SK-N-MC (cell line): ENCODE data around the gene RALGAPA1.
"Not testable (repeated sequence)": the region's sequence is repeated elsewhere in the genome, so short reads cannot be mapped to it uniquely, and the experiment has no call there.

Source experiments
- DNase-seq: peaks from one replicate; pipeline ENCODE4 v3.0.0-alpha.2; 2011; ENCODE audit warnings: low read depth, low spot score
- H3K27ac ChIP-seq: fragments of 200-600 bp; sonication (generic); 2 replicates; pipeline ENCODE4 v1.5.1; 2016; ENCODE audit warnings: mixed run types
- H3K36me3 ChIP-seq: fragments of 200-600 bp; sonication (generic); 2 replicates; pipeline ENCODE4 v1.6.1; 2017; ENCODE audit warnings: antibody characterized with exemption, low read length, mixed read lengths; ENCODE audit not compliant: insufficient read depth
- H3K4me3 ChIP-seq: fragments of 200-600 bp; sonication (generic); 2 replicates; pipeline ENCODE4 v1.5.1; 2016
- H3K9ac ChIP-seq: fragments of 200-600 bp; sonication (generic); 2 replicates; pipeline ENCODE4 v1.8.0; 2017; ENCODE audit warnings: mixed run types, mixed read lengths; ENCODE audit not compliant: insufficient read length
- H3K9me3 ChIP-seq: fragments of 200-600 bp; sonication (generic); 2 replicates; pipeline ENCODE4 v1.6.1; 2017; ENCODE audit warnings: low read depth, mild to moderate bottlenecking, antibody characterized with exemption, low read length, moderate library complexity, mixed read lengths
- EZH2 ChIP-seq: fragments of 200-600 bp; sonication (generic); IDR thresholded peaks from one replicate; pipeline ENCODE4 v1.6.1; 2017; ENCODE audit warnings: antibody characterized with exemption
- FOXP2 ChIP-seq: optimal IDR thresholded peaks from 2 replicates; pipeline ENCODE3; 2011; ENCODE audit warnings: mild to moderate bottlenecking, moderate library complexity; ENCODE audit not compliant: insufficient read depth; ENCODE audit errors: extremely low read length, control extremely low read depth
- POLR2AphosphoS5 ChIP-seq: IDR thresholded peaks from 2 replicates; pipeline ENCODE4 v1.6.1; 2012; ENCODE audit warnings: mild to moderate bottlenecking, low read depth, low read length, borderline replicate concordance

RALGAPA1 gene

DNA sequence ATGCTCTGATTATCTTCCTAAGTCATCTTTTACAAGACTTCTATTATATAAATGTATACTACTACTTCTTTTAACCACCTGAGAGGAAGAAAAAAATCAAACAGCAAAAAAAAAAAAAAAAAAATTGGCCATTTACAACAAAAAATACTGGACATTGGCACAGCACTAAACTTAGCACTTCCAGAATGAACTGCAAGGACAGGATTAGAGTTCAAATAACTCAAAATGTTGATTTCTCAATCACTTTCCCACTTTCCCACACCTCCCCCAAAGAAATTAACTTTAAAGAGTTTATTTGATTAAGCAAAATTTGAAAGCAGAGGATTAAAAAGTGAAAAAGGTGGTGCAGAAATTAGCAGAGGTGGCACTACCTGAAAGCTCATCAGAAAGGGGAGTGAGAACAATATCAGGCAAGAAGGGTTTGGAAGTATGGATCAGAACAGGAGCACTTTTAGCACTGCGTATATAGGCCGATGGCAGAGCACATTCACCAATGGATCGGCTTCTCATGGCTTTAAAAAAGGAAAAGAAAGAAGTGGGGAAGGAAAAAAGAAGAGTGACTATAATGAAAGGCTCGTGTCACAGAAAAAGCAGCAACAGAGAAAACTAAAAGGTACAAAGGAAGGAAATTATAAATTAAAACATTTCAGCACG, 109.2 kb downstream of the RALGAPA1 start:
- TF ChIP-seq POLR2AphosphoS5, result no peak
- TF ChIP-seq EZH2, result no peak
- no peak for TF ChIP-seq FOXP2
- Histone ChIP-seq H3K9me3 (no peaks in the 10 kb centered on the region), H3K4me3 (no peak overlapping the region), H3K27ac (no peak overlapping the region), H3K9ac (no peak overlapping the region), H3K36me3 (no peaks in the 10 kb centered on the region)
- no peak for DNase-seq

DNA sequence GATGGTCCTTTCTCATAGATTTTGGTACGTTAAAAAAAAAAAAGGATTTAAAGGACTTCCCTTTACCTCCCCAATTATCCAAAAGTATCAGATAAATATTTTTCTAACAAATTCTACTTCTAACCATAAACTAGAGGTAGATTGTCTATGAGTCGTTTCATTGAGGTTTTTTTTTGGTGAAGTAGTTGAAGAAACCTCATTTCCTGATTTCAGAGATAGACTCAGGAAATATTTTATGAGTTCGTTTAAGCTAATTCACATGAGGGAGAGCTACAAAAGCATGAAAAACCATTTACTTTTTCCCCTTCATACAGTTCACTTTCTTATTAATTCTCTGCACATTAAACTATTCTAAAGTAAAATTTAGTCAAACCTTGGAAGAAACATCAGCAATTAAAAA, 112.5 kb downstream of the RALGAPA1 start:
- H3K4me3 ChIP-seq, result no peak overlapping the region
- no peak for DNase-seq
- H3K27ac ChIP-seq, result no peak overlapping the region
- H3K36me3 ChIP-seq, result no peaks in the 10 kb centered on the region
- H3K9me3 ChIP-seq, result no peaks in the 10 kb centered on the region
- TF ChIP-seq EZH2 (no peak), POLR2AphosphoS5 (no peak), FOXP2 (no peak)
- H3K9ac ChIP-seq, result no peak overlapping the region

DNA sequence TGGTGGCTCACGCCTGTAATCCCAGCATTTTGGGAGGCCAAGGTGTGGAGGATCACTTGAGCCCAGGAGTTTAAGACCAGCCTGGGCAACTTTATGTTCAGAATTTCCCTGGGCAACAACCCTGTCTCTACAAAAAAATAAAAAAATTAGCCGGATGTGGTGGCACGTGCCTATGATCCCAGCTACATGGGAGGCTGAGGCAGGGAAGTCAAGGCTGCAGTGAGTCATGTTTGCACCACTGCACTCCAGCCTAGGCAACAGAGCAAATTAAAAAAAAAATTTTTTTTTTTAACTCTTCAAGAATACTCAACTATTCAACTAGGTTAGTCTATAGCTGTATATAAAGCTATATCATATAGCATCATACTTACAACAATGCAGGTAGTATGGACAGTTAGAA, 113.0 kb downstream of the RALGAPA1 start:
- no peak overlapping the region for H3K27ac ChIP-seq
- TF ChIP-seq EZH2 (no peak), POLR2AphosphoS5 (no peak), FOXP2 (no peak)
- H3K9ac ChIP-seq, result no peak overlapping the region
- no peaks in the 10 kb centered on the region for H3K9me3 ChIP-seq
- DNase-seq, result no peak
- no peaks in the 10 kb centered on the region for H3K36me3 ChIP-seq
- no peak overlapping the region for H3K4me3 ChIP-seq

DNA sequence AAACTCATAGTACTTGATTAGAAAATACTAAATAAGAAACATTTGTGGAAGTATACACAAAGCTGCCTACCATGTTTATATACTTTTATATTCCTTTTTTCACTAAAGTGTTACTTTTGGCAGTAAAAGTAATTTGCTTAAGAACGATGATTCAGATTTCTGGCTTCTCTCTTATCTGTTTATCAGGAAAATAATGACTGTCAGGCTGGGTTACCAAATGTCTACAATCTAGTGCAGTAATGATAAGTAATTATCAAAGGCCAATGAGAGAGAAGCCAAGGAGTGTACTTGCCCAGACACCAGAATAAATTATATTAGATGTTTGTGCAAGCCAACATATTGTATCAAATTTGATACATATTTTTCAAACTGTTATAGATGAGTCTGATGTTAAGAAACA, 113.4 kb downstream of the RALGAPA1 start:
- DNase-seq, result no peak
- no peaks in the 10 kb centered on the region for H3K9me3 ChIP-seq
- H3K4me3 ChIP-seq, result no peak overlapping the region
- no peak overlapping the region for H3K9ac ChIP-seq
- TF ChIP-seq EZH2 (no peak), POLR2AphosphoS5 (no peak), FOXP2 (no peak)
- no peaks in the 10 kb centered on the region for H3K36me3 ChIP-seq
- no peak overlapping the region for H3K27ac ChIP-seq

DNA sequence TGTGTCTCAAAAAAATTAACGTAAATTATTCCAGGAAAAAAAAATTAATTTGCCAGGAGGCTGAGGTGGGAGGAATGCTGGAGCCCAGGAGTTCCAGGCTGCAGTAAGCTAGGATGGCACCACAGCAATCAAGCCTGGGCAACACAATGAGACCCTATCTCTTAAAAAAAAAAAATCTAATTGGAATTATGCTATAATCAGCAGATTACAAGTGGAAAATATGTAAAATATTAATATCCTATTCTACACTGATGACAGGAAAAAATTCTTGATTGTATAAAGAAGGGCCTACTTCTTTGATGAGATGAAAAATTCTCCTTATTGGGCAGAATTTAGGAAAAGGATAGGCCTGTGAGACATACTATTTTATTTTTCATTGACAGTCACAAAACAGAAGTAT, 114.0 kb downstream of the RALGAPA1 start:
- no peak for DNase-seq
- Histone ChIP-seq H3K36me3 (no peaks in the 10 kb centered on the region), H3K27ac (no peak overlapping the region), H3K4me3 (no peak overlapping the region), H3K9me3 (no peaks in the 10 kb centered on the region), H3K9ac (no peak overlapping the region)
- no peak for TF ChIP-seq FOXP2
- no peak for TF ChIP-seq EZH2
- TF ChIP-seq POLR2AphosphoS5, result no peak

DNA sequence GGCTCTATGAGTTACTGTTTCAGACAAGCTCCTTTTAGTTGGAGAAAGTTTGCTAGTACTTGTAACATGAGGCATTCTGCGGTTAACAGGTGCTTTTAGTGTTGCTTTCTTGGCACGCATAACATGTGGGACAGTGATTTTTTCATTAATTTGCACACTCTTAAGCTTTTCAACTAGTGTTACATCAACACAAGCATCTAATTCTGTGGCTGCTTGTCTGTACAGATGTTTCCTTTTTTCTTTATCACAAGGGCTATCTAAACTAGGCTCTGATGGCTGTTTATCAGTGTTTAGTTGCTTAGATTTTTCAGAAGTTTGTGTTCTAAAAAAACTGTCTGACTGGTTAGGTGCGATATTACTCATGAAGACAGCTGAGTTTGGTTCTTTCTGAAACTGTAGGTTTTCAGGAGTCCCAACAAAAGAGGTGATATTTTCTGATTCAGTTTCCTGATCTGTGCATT, 120.1 kb downstream of the RALGAPA1 start:
- Histone ChIP-seq H3K27ac (no peak overlapping the region), H3K9ac (no peak overlapping the region), H3K36me3 (0 out of 2 replicates have a peak, but pooled peaks cover 6% of the 10 kb centered on the region), H3K9me3 (no peaks in the 10 kb centered on the region), H3K4me3 (no peak overlapping the region)
- TF ChIP-seq FOXP2, result no peak
- TF ChIP-seq EZH2, result no peak
- TF ChIP-seq POLR2AphosphoS5, result no peak
- DNase-seq, result no peak

DNA sequence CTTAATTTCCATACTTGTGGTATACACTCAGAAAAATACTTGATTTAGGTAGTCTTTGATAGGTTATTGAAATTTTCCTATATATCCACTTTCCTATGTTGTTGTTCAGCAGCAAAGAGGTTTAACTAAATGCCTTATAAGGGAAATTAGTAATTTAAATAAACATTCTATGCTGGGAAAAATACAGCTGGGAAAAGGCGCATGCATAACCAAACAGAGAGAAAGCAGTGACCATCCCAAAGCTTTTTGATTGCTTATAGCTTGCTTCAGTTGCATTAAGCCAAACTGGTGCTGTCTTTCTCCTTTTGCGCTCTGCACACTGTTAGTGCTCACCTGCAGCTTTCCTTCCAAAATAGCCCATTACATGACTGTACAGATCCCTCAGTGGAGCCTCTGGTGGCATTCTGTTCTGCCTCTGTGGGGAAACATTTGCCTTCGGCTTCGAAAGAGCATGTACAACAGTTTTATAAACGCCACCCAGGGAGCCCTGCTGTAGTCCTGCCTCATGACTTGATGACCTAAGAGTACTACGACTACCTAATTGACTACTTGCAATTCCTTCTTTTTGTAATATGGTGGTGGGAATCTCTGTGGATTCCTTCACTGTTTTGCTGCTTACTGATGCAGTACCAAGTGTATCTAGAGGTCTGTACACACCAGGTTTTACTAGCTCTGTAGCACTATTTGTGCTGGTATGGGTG, 120.8 kb downstream of the RALGAPA1 start:
- TF ChIP-seq EZH2 (no peak), POLR2AphosphoS5 (no peak), FOXP2 (no peak)
- H3K9me3 ChIP-seq, result no peaks in the 10 kb centered on the region
- no peak for DNase-seq
- 0 out of 2 replicates have a peak, but pooled peaks cover 6% of the 10 kb centered on the region for H3K36me3 ChIP-seq
- no peak overlapping the region for H3K4me3 ChIP-seq
- no peak overlapping the region for H3K27ac ChIP-seq
- H3K9ac ChIP-seq, result no peak overlapping the region

DNA sequence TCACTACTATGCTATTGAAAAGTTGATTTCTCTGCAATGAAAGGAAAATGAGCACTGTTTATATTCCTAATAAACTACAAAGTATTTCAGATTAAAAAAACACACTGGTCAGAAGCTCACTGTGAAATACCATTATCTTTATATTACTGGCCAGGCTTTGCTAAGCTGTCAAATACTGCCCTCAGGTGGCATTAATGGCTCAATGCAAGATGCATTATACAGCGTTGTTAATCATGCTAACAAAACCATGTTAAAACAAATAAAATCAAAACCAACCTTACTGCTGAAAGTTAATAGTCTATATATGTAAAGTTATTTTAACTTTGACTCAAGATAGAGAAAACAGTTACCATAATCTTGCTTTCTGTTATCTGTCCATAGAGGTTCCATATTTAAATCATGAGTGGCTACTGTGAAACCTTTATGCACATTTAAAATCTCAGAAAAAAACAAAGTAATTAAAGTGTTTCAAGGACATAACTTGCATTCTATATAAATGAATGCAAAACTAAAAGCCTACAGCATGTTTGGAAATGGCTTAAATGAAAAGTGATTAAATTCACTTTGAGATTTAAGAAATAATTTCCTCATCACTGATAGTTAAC, 121.7 kb downstream of the RALGAPA1 start:
- no peak overlapping the region for H3K4me3 ChIP-seq
- 0 out of 2 replicates have a peak, but pooled peaks cover 6% of the 10 kb centered on the region for H3K36me3 ChIP-seq
- no peaks in the 10 kb centered on the region for H3K9me3 ChIP-seq
- H3K27ac ChIP-seq, result no peak overlapping the region
- TF ChIP-seq FOXP2, result no peak
- no peak for TF ChIP-seq POLR2AphosphoS5
- TF ChIP-seq EZH2, result no peak
- no peak overlapping the region for H3K9ac ChIP-seq
- no peak for DNase-seq

DNA sequence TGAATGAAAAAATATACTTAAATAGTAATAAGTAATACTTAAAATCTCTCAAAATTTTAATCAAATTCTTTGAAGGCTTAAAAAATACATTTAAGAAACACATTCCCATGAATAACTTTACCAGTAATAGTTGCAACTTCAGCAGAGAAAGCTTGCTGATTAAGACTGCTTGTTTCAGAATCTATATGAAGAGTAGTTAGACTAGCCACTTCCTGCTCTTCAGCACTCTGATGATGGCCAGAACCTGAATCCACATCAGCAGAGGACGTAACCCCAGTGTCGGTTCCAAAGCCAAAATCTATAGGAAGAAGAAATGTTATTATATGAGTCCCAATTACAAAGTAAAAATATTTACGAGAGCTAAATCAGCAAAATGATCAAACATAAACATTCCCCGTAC, 125.4 kb downstream of the RALGAPA1 start:
- H3K27ac ChIP-seq, result not testable (repeated sequence)

More for the DNA sequence above, 125.4 kb downstream of the RALGAPA1 start:
- H3K9me3 ChIP-seq, DNase-seq, H3K36me3 ChIP-seq, H3K4me3 ChIP-seq, H3K9ac ChIP-seq: not testable (repeated sequence)
